Glutamatergic neuron (in vitro differentiated cells): Measurements from ENCODE around the gene C2. TPM values are rescaled to one million over a fixed set of nuclear protein-coding genes. Genes with fewer than 3 reads are reported as not detected.
A peak's percentile ranks its signal among the peaks of the same experiment; 100 is the strongest.

Experiments
- DNase-seq: peaks from one replicate; pipeline ENCODE4 v3.0.0; 2022
- H3K27ac Mint-ChIP-seq: one replicate; pipeline ENCODE4 v1.8.0; 2020; ENCODE audit warnings: mild to moderate bottlenecking, mixed read lengths, inconsistent platforms; ENCODE audit not compliant: unreplicated experiment
- H3K27me3 Mint-ChIP-seq: one replicate; pipeline ENCODE4 v1.8.0; 2020; ENCODE audit warnings: mild to moderate bottlenecking, moderate library complexity, mixed read lengths, inconsistent platforms; ENCODE audit not compliant: unreplicated experiment
- H3K36me3 Mint-ChIP-seq: one replicate; pipeline ENCODE4 v1.8.0; 2020; ENCODE audit warnings: mild to moderate bottlenecking, mixed read lengths, inconsistent platforms; ENCODE audit not compliant: unreplicated experiment
- H3K4me1 Mint-ChIP-seq: one replicate; pipeline ENCODE4 v1.8.0; 2020; ENCODE audit warnings: mild to moderate bottlenecking, low read depth, mixed read lengths, inconsistent platforms; ENCODE audit not compliant: unreplicated experiment
- H3K4me3 Mint-ChIP-seq: one replicate; pipeline ENCODE4 v1.8.0; 2020; ENCODE audit warnings: mild to moderate bottlenecking, mixed read lengths, inconsistent platforms; ENCODE audit not compliant: unreplicated experiment
- H3K9me3 Mint-ChIP-seq: one replicate; pipeline ENCODE4 v1.8.0; 2020; ENCODE audit warnings: mild to moderate bottlenecking, moderate library complexity, mixed read lengths, inconsistent platforms; ENCODE audit not compliant: unreplicated experiment
- CTCF ChIP-seq: fragments of 200-600 bp; sonication (generic); IDR thresholded peaks from one replicate; pipeline ENCODE4 v1.5.0; 2021; ENCODE audit not compliant: partially characterized antibody, unreplicated experiment
- total RNA-seq: library from RNA; stranded (reverse); fragmentation: NEBNext Ultra II Directional; extraction: Animal tissue kit (Norgen Biotek cat#: 25700); gene quantifications from one replicate; pipeline ENCODE4 v1.2.1, GENCODE V29; 2021; ENCODE audit not compliant: unreplicated experiment

The C2 gene
- total RNA-seq, 1 donor from 2014 or later: not detected

- no peak for DNase-seq
- no peak overlapping the region for H3K4me3 Mint-ChIP-seq
- H3K4me1 Mint-ChIP-seq: peaks cover 12% of the 10 kb centered on the region
- H3K27me3 Mint-ChIP-seq: peaks cover 12% of the 10 kb centered on the region
- TF ChIP-seq CTCF: no peak
- peaks cover 9% of the 10 kb centered on the region for H3K9me3 Mint-ChIP-seq
- no peak overlapping the region for H3K27ac Mint-ChIP-seq
- peaks cover 5% of the 10 kb centered on the region for H3K36me3 Mint-ChIP-seq
These were observed 46.9 kb upstream of the C2 start for GRCh38 chr6:31880616-31881015.

GRCh38 chr6:31881136-31881859 lies 46.2 kb upstream of the C2 start:
- Mint-ChIP-seq H3K36me3 (peaks cover 9% of the 10 kb centered on the region), H3K27me3 (peaks cover 9% of the 10 kb centered on the region), H3K4me3 (peak overlapping the region; percentile 2), H3K27ac (peak overlapping the region; percentile 24), H3K4me1 (peaks cover 12% of the 10 kb centered on the region), H3K9me3 (peaks cover 10% of the 10 kb centered on the region)
- TF ChIP-seq CTCF: no peak
- no peak for DNase-seq

- H3K9me3 Mint-ChIP-seq: peaks cover 10% of the 10 kb centered on the region
- TF ChIP-seq CTCF: no peak
- peak overlapping the region; percentile 91 for H3K27ac Mint-ChIP-seq
- peaks cover 10% of the 10 kb centered on the region for H3K36me3 Mint-ChIP-seq
- DNase-seq: peak; percentile 50
- peaks cover 12% of the 10 kb centered on the region for H3K4me1 Mint-ChIP-seq
- H3K4me3 Mint-ChIP-seq: peak overlapping the region; percentile 64
- H3K27me3 Mint-ChIP-seq: peaks cover 9% of the 10 kb centered on the region
These were observed 45.2 kb upstream of the C2 start for GRCh38 chr6:31882344-31882743.

- peaks cover 10% of the 10 kb centered on the region for H3K36me3 Mint-ChIP-seq
- H3K4me1 Mint-ChIP-seq: peaks cover 9% of the 10 kb centered on the region
These were observed 43.8 kb upstream of the C2 start for GRCh38 chr6:31883676-31884075.

More at GRCh38 chr6:31883676-31884075, 43.8 kb upstream of the C2 start:
- H3K27ac Mint-ChIP-seq: no peak overlapping the region
- peaks cover 9% of the 10 kb centered on the region for H3K27me3 Mint-ChIP-seq
- H3K4me3 Mint-ChIP-seq: no peak overlapping the region
- peaks cover 10% of the 10 kb centered on the region for H3K9me3 Mint-ChIP-seq
- no peak for TF ChIP-seq CTCF
- no peak for DNase-seq
